IMR-90 (cell line): Measurements from ENCODE around the gene ADCY5. TPM values are rescaled to one million over a fixed set of nuclear protein-coding genes. Genes with fewer than 3 reads are reported as not detected.

Experiments used
- ATAC-seq: fragments of 200-7000 bp; cut with Tn5 transposase; 2 replicates; pipeline ENCODE4 v1.9.1; 2020; ENCODE audit warnings: low read depth, mild to moderate bottlenecking, moderate library complexity
- BruUV-seq: library from RNA; stranded (reverse); fragments of 400-500 nt; replicated peaks from 2 replicates; lab custom pipeline; 2021; lab: Mats Ljungman, UMichigan
- CTCF ChIA-PET: fragments of 300-600 bp; formaldehyde crosslinking; extraction: SDS; loops from one replicate; lab custom pipeline; 2021; ENCODE audit warnings: antibody characterized with exemption; lab: Yijun Ruan, JAX
- POLR2A ChIA-PET: fragments of 300-600 bp; sonication (Branson Sonifier 250); formaldehyde crosslinking; loops from one replicate; lab custom pipeline; 2022; ENCODE audit warnings: antibody characterized with exemption; ENCODE audit not compliant: unreplicated experiment; lab: Charles Lee
- DNase-seq: peaks from one replicate; pipeline ENCODE4 v3.0.0; 2013
- H2AFZ ChIP-seq: replicated peaks from 2 replicates; pipeline ENCODE3; 2013; ENCODE audit warnings: low read length, mild to moderate bottlenecking; ENCODE audit not compliant: poor library complexity
- H2AK5ac ChIP-seq: 2 replicates; pipeline ENCODE4 v1.6.1; 2013; ENCODE audit warnings: low read depth, low read length, inconsistent platforms
- H2AK9ac ChIP-seq: replicated peaks from 2 replicates; pipeline ENCODE3; 2013; ENCODE audit warnings: mild to moderate bottlenecking, low read depth, low read length, moderate library complexity; ENCODE audit not compliant: poor library complexity
- H2BK120ac ChIP-seq: 2 replicates; pipeline ENCODE4 v1.6.1; 2013; ENCODE audit warnings: low read depth, low read length, inconsistent platforms
- H2BK15ac ChIP-seq: 3 replicates; pipeline ENCODE4 v1.6.1; 2013; ENCODE audit warnings: low read depth, low read length, inconsistent platforms
- H2BK20ac ChIP-seq: 2 replicates; pipeline ENCODE4 v1.6.1; 2013; ENCODE audit warnings: low read depth, mild to moderate bottlenecking, inconsistent platforms, low read length, moderate library complexity
- H2BK5ac ChIP-seq: 2 replicates; pipeline ENCODE4 v1.6.1; 2013; ENCODE audit warnings: mild to moderate bottlenecking, low read depth, low read length, inconsistent platforms; ENCODE audit not compliant: poor library complexity, severe bottlenecking
- H3K14ac ChIP-seq: replicated peaks from 2 replicates; pipeline ENCODE4 v1.6.1; 2013; ENCODE audit warnings: low read depth, low read length, inconsistent platforms
- H3K18ac ChIP-seq: 2 replicates; pipeline ENCODE4 v1.6.1; 2013; ENCODE audit warnings: low read depth, low read length, control low read depth
- H3K23ac ChIP-seq: 2 replicates; pipeline ENCODE4 v1.6.1; 2013; ENCODE audit warnings: low read depth, low read length, inconsistent platforms
- H3K27ac ChIP-seq: 2 replicates; pipeline ENCODE4 v1.5.1; 2013; ENCODE audit warnings: mild to moderate bottlenecking, control low read depth, low read length; ENCODE audit not compliant: insufficient read depth
- H3K27me3 ChIP-seq: 2 replicates; pipeline ENCODE4 v1.6.1; 2013; ENCODE audit warnings: low read length; ENCODE audit not compliant: control insufficient read depth, insufficient read depth
- H3K36me3 ChIP-seq: 2 replicates; pipeline ENCODE4 v1.6.1; 2013; ENCODE audit warnings: low read length, mixed read lengths; ENCODE audit not compliant: control insufficient read depth, insufficient read depth
- H3K4ac ChIP-seq: 2 replicates; pipeline ENCODE4 v1.6.1; 2013; ENCODE audit warnings: low read depth, low read length, inconsistent platforms
- H3K4me1 ChIP-seq: 2 replicates; pipeline ENCODE4 v1.6.1; 2013; ENCODE audit warnings: low read length, mixed read lengths; ENCODE audit not compliant: control insufficient read depth, insufficient read depth
- H3K4me2 ChIP-seq: 2 replicates; pipeline ENCODE4 v1.6.1; 2013; ENCODE audit warnings: low read depth, mild to moderate bottlenecking, control low read depth, low read length, moderate library complexity
- H3K4me3 ChIP-seq: 2 replicates; pipeline ENCODE4 v1.5.1; 2013; ENCODE audit warnings: low read depth, mild to moderate bottlenecking, control low read depth, low read length, moderate library complexity; ENCODE audit not compliant: insufficient read depth
- H3K56ac ChIP-seq: 2 replicates; pipeline ENCODE4 v1.6.1; 2013; ENCODE audit warnings: low read length, inconsistent platforms; ENCODE audit not compliant: insufficient read depth; ENCODE audit errors: extremely low read depth
- H3K79me1 ChIP-seq, 2 experiments: 2 replicates each; pipeline ENCODE4 v1.6.1; 2013; ENCODE audit warnings: low read length in 2 of 2, inconsistent platforms in 1 of 2, low read depth in 1 of 2
- H3K9ac ChIP-seq: 2 replicates; pipeline ENCODE4 v1.6.1; 2013; ENCODE audit warnings: low read depth, low read length, control low read depth
- H3K9me1 ChIP-seq: 2 replicates; pipeline ENCODE4 v1.6.1; 2013; ENCODE audit warnings: low read length, inconsistent platforms; ENCODE audit not compliant: insufficient read depth
- H3K9me3 ChIP-seq: 2 replicates; pipeline ENCODE4 v1.6.1; 2013; ENCODE audit warnings: low read length; ENCODE audit not compliant: control insufficient read depth, insufficient read depth
- H4K20me1 ChIP-seq: 2 replicates; pipeline ENCODE4 v1.6.1; 2013; ENCODE audit warnings: low read length, inconsistent platforms; ENCODE audit not compliant: insufficient read depth
- H4K5ac ChIP-seq: 2 replicates; pipeline ENCODE4 v1.6.1; 2013; ENCODE audit warnings: mild to moderate bottlenecking, low read depth, low read length, control low read depth
- H4K8ac ChIP-seq, 2 experiments: 2 replicates each; pipeline ENCODE4 v1.6.1; 2013; ENCODE audit warnings: low read depth in 2 of 2, low read length in 2 of 2, control low read depth in 1 of 2, inconsistent platforms in 1 of 2
- H4K91ac ChIP-seq: 2 replicates; pipeline ENCODE4 v1.6.1; 2013; ENCODE audit warnings: low read depth, low read length, inconsistent platforms; ENCODE audit not compliant: insufficient read depth
- CHD1 ChIP-seq: IDR thresholded peaks from 2 replicates; pipeline ENCODE4 v1.6.1; 2012; ENCODE audit warnings: low read depth, low read length, improper control_type of control experiment
- FOS ChIP-seq: fragments of 150-350 bp; IDR thresholded peaks from 2 replicates; pipeline ENCODE4 v1.6.1; 2016; ENCODE audit warnings: low read depth, low read length
- MAZ ChIP-seq: IDR thresholded peaks from 2 replicates; pipeline ENCODE4 v1.6.1; 2012; ENCODE audit warnings: low read depth, mild to moderate bottlenecking, low read length, improper control_type of control experiment, moderate library complexity, borderline replicate concordance
- MXI1 ChIP-seq: IDR thresholded peaks from 2 replicates; pipeline ENCODE4 v1.6.1; 2012; ENCODE audit warnings: low read depth, mild to moderate bottlenecking, low read length, moderate library complexity, borderline replicate concordance
- RAD21 ChIP-seq: IDR thresholded peaks from 2 replicates; pipeline ENCODE4 v1.6.1; 2012; ENCODE audit warnings: low read length, improper control_type of control experiment
- WGBS, 2 experiments: methylation state at CpG; one replicate each; pipeline versions ENCODE4 v1.1.5 to v1.1.7; 2013; ENCODE audit warnings: missing lambda C conversion rate in 2 of 2; ENCODE audit not compliant: insufficient read length in 1 of 2; ENCODE audit errors: extremely low coverage in 2 of 2; 5-methylcytosine and 5-hydroxymethylcytosine counted together
- dilution Hi-C: fragments of 300-500 bp; cut with HindIII; formaldehyde crosslinking; loops from one replicate; pipeline ENCODE4 v1.14.3; 2018; ENCODE audit warnings: low sequenced_read_pairs; ENCODE audit not compliant: unreplicated experiment
- in situ Hi-C: fragments of 300-500 bp; cut with MboI; formaldehyde crosslinking; loops from 3 replicates; pipeline ENCODE4 v1.14.3; 2019; ENCODE audit warnings: low sequenced_read_pairs, inconsistent platforms, mixed read lengths
- intact Hi-C: fragments of 100-400 bp; cut with micrococcal nuclease; formaldehyde crosslinking; loops from 2 replicates; pipeline ENCODE4 v1.10.0; 2022
- polyA plus RNA-seq, 3 experiments: library from polyadenylated mRNA; depleted of rRNA; stranded (reverse); fragments of >200 nt; gene quantifications; 2 replicates each; pipeline ENCODE4 v1.2.3, GENCODE V29; 2012; ENCODE audit warnings: low replicate concordance in 1 of 3
- total RNA-seq: library from RNA; depleted of rRNA; stranded (reverse); fragments of >200 nt; gene quantifications from 2 replicates; pipeline ENCODE4 v1.2.3, GENCODE V29; 2012
- TF ChIP-seq, protein P1 (sequence below): conservative IDR thresholded peaks from 2 replicates; pipeline ENCODE4 v1.5.1; 2012; ENCODE audit warnings: mild to moderate bottlenecking, low read depth, low read length, improper control_type of control experiment
- TF ChIP-seq, protein P2 (sequence below): fragments of 150-350 bp; IDR thresholded peaks from 2 replicates; pipeline ENCODE4 v1.6.1; 2017; ENCODE audit warnings: mild to moderate bottlenecking, antibody characterized with exemption, low read length, low read depth

ADCY5 gene
- total and polyA plus RNA-seq, 2 of the 4 experiments (the other 2 are of a cell fraction), result 0.14 to 0.18 TPM

DNA sequence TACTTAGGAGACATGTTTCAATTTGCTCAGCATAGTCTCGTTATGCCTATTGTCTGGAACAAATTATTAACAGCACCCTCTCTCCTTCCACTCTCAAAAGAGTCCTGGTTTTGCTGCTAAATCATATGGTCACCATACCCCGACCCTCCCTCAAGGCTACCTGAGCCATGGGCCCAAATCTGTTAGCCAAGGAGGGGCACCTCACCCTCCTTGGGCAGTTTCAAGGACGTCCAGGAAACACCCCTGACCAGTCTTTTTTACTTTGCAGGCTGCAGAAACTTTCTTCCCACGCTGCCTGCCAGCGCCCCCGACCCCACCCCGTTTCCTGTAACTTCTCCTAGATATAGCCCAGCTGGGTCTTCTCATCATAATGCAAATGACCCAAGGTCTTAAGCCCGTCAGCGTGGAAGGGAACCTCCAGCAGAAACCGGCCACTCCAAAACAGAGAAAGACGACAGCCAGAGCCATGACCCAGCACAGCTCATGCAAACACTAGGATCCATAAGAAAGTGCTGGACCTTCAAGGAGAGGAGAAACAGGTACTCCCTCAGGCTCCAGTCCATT is 62.3 kb downstream of the ADCY5 start:
- Histone ChIP-seq H2AK5ac (no peak overlapping the region), H4K5ac (no peak overlapping the region), H3K9me1 (peaks cover 7% of the 10 kb centered on the region), H4K20me1 (no peaks in the 10 kb centered on the region), H3K9ac (no peak overlapping the region), H2BK120ac (no peak overlapping the region), H2BK15ac (no peak overlapping the region), H3K4me3 (no peak overlapping the region), H2AK9ac (no peak overlapping the region), H3K14ac (no peak overlapping the region), H3K4me2 (no peak overlapping the region), H3K56ac (no peak overlapping the region), H2AFZ (no peak overlapping the region), H3K27ac (no peak overlapping the region), H3K79me1 (no peaks in the 10 kb centered on the region), H3K27me3 (peaks cover 24% of the 10 kb centered on the region; the same call in 1 of the 2 replicates), H3K36me3 (no peaks in the 10 kb centered on the region), H2BK5ac (no peak overlapping the region), H4K8ac (no peak overlapping the region), H4K91ac (no peak overlapping the region), H2BK20ac (no peak overlapping the region), H3K9me3 (no peaks in the 10 kb centered on the region), H3K4me1 (peaks cover 10% of the 10 kb centered on the region; the same call in 1 of the 2 replicates), H3K4ac (no peak overlapping the region), H3K18ac (no peak overlapping the region), H3K23ac (no peak overlapping the region)
- WGBS, 2 experiments, result 37% methylated on average over 10 of the region's 11 CpGs; no CpG with 5 or more reads in 1 of the 2 experiments
- TF ChIP-seq CHD1, result no peak
- TF ChIP-seq, protein P1, sequence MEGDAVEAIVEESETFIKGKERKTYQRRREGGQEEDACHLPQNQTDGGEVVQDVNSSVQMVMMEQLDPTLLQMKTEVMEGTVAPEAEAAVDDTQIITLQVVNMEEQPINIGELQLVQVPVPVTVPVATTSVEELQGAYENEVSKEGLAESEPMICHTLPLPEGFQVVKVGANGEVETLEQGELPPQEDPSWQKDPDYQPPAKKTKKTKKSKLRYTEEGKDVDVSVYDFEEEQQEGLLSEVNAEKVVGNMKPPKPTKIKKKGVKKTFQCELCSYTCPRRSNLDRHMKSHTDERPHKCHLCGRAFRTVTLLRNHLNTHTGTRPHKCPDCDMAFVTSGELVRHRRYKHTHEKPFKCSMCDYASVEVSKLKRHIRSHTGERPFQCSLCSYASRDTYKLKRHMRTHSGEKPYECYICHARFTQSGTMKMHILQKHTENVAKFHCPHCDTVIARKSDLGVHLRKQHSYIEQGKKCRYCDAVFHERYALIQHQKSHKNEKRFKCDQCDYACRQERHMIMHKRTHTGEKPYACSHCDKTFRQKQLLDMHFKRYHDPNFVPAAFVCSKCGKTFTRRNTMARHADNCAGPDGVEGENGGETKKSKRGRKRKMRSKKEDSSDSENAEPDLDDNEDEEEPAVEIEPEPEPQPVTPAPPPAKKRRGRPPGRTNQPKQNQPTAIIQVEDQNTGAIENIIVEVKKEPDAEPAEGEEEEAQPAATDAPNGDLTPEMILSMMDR, result no peak
- no peak for TF ChIP-seq RAD21
- no peak for TF ChIP-seq MAZ
- TF ChIP-seq FOS, result no peak
- TF ChIP-seq MXI1, result no peak
- TF ChIP-seq, protein P2, sequence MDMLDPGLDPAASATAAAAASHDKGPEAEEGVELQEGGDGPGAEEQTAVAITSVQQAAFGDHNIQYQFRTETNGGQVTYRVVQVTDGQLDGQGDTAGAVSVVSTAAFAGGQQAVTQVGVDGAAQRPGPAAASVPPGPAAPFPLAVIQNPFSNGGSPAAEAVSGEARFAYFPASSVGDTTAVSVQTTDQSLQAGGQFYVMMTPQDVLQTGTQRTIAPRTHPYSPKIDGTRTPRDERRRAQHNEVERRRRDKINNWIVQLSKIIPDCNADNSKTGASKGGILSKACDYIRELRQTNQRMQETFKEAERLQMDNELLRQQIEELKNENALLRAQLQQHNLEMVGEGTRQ, result no peak
- intact Hi-C loops (no loop called here), in situ Hi-C loops (no loop called here), dilution Hi-C loops (no loop called here)
- DNase-seq (peak; percentile 7), ATAC-seq (no peak)
- BruUV-seq, result no TSS peak
- ChIA-PET CTCF (no interaction called here), POLR2A (no interaction called here)
